Activated T-cell treated with anti-CD3 and anti-CD28 coated beads for 4 hours (primary cell): ENCODE data around the gene CFAP74.
"Not testable (repeated sequence)": the region's sequence is repeated elsewhere in the genome, so short reads cannot be mapped to it uniquely, and the experiment has no call there.

Experiments used
- DNase-seq: peaks from one replicate; pipeline ENCODE4 v3.0.0-alpha.2; 2020

CFAP74 gene

DNA sequence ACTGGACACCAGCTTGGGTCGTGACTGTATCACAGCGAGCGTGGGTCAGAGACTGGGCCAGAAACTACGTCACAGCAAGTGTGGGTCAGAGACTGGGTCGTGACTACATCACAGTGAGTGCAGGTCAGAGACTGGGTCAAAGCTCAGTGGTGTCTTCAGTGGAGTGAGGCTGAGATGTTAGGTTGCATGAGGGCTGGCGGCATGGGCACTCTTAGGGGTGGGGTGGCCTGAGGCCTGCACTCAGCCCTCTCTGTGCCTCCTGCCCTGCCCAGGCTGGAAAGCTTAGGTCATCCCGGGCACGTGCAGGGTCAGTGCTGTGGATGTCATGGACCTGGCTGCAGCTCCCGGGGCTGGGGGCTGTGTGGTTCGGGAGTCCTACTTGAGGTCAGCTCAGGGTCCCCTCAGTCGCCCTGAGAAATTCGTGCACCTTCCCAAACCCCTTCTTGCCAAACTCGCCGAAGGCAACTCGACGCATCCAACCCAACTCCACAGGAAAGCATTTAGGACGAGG is 19.0 kb downstream of the CFAP74 start:
- no peak for DNase-seq

DNA sequence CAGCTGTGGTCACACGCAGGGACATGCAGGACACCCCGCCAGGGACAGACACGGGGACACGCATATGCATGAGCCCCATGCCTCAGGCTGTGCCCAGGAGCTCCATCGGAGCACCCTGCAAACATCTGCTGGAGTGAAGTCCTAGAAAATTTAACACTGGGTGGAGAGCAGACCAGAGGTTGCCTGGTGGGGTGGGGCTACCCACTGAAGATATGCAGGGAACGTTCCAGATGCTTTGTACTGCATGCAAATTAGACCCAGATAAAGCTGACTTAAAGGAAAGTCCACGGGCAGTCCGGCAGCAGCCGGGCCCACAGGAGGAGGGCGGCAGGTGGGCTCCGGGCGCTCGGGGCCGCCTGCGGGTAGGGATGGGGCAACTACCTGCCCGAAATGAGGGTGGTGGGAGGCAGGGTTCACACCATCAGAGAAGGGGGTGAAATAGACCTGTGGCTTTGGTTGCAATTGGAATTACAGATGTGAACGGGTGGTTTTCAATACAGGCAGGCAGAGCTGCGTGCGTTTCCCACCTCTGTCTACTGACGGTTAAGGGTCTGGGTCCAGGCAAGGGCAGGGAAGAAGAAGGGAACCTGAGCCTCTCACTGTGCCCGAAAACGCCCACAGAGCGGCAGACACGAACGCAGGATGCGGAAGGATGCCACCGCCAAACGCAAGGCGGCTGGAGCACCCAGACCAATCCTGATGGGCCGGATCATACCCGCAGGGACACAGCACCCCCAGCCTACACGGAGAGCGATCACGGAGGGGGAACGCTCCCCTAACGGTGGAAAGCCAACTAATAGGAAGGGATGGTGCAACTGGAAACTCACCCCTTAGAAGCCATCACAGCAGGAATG is 21.0 kb downstream of the CFAP74 start:
- no peak for DNase-seq

DNA sequence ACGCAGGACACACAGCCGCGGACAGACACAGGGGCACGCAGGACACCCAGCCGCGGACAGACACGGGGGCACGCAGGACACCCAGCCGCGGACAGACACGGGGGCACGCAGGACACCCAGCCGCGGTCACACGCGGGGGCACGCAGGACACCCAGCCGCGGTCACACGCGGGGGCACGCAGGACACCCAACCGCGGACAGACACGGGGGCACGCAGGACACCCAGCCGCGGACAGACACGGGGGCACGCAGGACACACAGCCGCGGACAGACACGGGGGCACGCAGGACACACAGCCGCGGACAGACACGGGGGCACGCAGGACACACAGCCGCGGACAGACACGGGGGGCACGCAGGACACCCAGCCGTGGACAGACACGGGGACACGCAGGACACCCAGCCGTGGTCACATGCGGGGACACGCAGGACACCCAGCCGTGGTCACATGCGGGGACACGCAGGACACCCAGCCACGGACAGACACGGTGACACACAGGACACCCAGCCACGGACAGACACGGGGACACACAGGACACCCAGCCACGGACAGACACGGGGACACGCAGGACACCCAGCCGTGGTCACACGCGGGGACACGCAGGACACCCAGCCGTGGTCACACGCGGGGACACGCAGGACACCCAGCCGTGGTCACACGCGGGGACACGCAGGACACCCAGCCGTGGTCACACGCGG is 21.8 kb downstream of the CFAP74 start:
- DNase-seq, result not testable (repeated sequence)

DNA sequence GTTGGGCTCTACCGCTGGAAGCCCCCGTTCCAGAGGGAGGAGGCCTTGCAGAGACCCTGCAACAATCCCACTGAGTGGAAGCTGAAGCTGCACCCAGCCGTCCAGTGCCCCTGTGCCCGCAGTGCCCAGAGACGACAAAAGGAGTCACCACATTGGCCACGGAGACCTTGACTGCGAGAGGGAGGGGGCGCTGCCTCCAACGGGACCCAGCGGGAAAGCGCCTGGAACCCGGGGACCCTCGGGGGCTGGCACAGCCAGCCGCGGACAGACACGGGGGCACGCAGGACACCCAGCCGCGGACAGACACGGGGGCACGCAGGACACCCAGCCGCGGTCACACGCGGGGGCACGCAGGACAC is 22.5 kb downstream of the CFAP74 start:
- no peak for DNase-seq

DNA sequence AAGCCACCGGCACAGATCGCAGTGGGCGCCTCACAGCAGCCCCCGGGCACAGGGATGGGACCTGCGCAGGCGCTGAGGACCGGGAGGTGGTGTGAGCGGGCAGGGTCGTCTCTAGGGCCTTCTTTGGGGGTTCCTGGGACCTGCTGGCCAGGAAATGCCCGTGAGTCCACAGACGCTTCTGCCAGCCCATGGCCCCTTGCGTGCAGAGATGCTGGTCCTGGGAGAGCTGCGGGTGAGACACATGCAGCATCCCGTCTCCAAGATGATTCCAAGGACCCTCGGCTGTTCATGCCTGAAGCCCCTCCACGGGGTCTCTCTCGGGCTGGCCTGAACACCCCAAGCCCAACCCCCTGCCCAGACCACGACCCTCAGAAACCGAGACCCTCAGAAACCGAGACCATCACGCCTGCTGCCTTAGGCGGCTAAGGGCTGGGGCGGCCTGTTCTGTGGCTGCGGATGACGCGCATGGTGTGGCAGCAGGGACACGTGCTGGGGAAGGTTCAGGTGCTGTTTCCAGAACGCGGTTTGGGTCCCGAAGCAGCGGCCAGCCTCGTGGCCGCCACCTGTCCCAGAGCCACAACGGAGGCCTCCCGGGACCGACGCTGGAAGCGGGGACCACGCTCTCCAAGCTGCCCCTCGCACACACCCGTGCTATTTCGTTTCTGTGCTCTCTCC is 23.0 kb downstream of the CFAP74 start:
- no peak for DNase-seq

DNA sequence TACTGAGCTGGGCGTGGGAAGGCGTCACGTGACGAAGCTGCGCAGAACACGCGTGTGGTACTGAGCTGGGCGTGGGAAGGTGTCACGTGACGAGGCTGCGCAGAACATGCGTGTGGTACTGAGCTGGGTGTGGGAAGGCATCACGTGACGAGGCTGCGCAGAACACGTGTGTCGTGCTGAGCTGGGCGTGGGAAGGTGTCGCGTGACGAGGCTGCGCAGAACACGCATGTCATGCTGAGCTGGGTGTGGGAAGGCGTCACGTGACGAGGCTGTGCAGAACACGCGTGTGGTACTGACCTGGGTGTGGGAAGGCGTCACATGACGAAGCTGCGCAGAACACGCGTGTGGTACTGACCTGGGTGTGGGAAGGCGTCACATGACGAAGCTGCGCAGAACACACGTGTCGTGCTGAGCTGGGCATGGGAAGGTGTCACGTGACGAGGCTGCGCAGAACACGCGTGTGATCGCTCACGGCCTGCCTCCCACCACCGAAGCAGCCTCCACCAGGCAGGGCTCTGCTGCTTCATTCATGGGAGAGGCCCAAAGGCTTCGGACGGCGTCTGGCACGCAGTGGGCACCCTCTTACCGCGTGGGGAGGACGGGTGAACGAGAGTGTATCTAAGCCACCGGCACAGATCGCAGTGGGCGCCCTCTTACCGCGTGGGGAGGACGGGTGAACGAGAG is 24.0 kb downstream of the CFAP74 start:
- no peak for DNase-seq

DNA sequence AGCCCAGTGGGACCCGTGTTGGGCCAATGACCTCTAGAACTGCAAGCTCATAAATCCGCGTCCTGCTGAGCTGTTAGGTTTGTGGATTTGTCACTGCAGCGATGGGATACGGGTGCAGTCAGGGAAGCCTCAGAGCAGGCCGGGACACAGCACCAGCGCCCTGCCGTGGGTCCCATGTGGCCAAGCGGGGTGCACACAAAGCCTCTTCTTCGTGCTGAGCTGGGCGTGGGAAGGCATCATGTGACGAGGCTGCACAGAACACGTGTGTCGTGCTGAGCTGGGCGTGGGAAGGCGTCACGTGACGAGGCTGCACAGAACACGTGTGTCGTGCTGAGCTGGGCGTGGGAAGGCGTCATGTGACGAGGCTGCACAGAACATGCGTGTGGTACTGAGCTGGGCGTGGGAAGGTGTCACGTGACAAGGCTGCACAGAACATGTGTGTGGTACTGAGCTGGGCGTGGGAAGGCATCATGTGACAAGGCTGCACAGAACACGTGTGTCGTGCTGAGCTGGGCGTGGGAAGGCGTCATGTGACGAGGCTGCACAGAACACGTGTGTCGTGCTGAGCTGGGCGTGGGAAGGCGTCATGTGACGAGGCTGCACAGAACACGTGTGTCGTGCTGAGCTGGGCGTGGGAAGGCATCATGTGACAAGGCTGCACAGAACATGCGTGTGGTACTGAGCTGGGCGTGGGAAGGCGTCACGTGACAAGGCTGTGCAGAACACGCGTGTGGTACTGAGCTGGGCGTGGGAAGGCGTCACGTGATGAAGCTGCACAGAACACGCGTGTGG is 24.7 kb downstream of the CFAP74 start:
- DNase-seq, result not testable (repeated sequence)

DNA sequence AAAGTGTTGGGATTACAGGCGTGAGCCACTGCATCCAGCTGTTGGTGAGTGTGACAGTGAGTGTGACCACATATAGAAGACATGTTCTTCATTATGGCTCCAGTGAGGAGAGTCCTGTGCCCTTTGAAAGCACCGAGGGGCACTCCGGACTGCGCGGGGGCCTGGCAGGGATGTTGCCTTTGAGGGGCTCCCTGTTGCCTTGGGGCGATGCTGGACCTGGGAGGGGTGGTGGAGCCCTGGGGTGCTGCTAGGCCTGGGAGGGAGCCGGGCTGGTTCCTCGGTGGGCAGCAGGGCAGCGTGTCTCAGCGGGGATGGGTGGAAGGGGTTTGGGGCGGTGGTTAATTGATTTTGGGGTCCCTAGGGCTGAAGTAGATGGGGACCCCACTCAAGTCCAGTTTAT is 25.5 kb downstream of the CFAP74 start:
- no peak for DNase-seq

DNA sequence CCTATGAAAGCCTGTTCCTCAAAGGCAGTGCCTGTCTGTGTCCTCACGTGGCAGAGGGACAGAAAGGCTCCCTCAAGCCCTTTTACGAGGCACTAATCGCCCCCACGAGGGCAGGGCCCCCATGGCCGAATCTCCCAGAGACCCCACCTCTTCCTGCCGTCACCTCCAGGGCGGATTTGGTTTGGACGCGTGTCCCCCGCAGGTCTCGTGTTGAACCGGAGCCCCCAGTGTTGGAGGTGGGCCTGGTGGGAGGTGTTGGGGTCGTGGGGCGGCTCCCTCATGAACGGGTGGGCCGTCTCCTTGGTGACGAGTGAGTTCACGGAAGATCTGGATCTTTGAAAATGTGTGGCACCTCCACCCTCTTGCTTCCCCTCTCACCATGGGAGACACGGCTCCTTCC is 27.6 kb downstream of the CFAP74 start:
- DNase-seq, result no peak

DNA sequence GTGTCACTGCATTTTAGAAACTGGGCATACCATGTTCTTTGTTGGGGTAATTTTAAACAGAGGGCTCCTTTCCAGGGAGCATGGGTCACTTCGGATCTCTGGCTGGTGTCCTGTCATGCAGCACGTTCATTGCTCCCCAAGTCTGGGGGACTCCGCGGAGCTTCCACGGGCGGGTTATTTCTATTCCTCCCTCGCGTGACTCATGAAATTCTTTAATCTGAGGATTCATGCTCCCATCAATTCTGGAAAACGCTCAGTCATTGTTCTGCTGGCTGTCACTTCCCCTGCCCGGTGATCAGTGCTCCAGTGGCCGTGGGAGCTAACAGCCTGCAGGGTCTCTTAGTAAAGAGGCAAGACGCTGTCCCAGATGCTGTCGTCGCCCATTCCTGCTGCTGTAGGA is 28.1 kb downstream of the CFAP74 start:
- DNase-seq, result no peak

DNA sequence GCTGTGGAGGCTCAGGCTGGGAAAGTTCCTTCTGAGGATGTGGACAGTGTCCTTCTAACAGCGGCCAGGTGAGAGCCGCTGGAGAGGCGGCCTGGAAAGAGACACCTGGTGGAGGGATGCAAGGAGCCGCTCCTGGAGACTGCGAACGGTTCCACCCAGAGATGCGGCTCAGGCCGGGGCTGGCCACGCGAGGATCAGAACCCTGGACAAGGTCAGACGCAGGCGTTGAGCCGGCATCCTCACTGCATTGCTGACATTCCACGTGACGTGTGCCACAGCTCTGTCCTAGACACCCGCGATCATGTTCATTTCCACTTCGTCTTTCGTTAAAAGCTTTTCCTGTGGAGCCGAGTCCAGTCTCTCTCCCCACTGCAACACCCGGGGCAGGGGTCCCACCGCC is 28.8 kb downstream of the CFAP74 start:
- DNase-seq, result no peak

DNA sequence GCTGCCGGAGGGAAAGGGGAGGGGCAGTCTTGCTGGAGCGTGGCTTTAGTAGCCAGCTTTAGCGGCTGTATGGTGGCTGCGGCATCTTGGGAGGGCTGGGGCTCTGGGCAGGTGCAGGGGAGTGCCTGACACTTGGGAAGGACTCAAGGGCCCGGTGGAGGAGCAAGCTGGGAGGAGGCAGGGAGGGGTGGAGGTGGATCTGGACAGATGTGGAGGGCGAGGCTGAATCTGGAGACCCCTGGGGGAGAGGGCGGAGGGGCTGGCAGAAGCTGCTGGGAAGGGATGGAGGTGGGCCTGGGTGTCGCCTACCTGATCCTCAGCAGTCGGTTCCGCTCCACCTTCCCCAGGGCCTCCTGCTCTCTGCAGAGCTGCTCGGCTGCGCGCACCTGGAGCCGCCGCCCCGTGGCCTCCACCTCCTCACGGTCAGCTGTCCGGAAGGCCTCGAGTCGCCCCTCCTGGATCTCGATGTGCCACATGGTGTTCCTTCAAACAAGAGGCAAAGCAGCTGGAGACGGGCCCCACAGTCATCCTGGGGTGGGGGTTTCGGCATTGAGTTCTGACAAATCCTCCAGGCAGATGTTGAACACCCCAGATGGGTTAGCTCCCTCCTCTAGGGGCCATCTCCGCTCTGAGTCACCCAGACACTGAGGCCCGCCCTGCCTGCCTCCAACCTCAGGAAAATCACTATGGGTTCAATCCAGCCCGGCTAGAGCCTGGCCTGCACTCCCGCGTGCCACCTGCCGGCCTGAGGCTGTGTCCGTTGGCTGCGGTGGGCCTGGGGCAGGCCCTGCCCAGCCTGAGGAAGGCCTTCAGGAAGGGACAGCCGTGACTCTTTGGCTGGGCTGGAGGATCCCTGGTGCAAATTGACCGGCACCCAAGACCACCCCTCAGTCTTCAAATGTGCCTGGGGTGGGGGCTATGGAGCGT is 29.6 kb downstream of the CFAP74 start:
- no peak for DNase-seq

DNA sequence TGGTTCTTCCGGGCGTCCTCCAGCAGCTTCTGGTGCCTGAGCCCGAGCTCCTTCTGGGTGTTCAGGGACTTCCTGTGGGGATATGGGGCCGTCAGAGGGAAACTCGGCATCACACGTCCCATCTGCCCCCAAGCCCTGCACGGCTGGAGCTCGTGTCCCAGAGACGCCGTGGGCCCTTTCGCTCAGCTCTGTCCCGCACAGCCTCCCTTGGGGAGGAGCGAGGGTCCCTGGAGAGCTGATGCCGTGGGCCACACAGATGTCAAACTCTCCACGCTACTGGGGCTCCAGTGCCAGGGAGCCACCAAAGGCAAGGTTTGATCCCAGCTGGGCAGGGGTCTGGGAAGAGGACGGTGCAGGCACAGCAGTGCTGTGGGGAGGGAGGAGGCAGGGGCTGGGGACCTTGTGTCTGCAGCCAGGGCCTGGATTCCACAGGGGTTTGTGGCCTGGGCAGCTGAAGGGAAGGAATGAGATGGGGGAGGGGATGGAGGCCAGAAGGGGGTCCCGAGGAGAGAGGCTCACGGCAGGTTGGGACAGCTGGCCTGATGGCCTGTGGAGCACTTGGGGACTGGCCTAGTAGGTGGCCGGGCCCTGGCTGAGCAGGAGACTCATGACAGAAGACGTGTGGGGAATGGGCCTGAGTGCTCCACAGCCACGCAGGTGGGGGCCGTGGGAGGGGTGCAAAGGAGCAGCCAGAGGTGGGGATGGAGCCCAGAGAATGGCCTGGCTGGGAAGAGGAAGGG is 30.4 kb downstream of the CFAP74 start:
- no peak for DNase-seq

DNA sequence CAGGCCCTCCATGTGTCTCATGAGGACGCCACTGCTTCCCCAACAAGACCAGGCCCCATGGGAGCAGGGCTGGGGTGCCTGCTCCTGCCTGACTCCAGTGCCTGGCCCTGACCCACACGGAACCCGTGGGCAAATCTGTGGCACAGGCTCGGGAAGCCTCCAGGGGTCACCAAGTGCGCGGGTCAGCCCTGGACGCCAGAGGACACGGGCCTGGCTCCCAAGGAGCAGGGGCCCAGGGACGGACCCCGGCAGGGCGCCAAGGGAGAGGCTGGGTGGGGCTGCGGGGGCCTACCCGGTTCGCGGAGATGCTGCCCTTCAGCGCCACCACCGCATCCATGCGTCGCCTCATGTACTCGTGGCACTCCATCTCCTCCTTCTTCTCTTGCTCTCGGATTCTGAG is 31.9 kb downstream of the CFAP74 start:
- DNase-seq, result no peak

DNA sequence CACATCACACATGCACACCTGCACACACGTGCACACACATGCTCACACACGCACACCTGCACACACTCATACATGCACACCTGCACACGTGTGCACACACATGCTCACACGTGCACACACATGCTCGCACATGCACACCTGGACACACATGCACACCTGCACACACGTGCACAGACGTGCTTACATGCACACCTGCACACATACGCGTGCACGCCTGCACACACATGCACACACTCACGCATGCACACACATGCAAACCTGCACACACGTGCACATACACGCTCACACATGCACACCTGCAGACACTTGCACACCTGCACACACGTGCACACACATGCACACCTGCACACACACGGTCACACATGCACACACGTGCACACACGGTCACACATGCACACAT is 32.6 kb downstream of the CFAP74 start:
- no peak for DNase-seq

DNA sequence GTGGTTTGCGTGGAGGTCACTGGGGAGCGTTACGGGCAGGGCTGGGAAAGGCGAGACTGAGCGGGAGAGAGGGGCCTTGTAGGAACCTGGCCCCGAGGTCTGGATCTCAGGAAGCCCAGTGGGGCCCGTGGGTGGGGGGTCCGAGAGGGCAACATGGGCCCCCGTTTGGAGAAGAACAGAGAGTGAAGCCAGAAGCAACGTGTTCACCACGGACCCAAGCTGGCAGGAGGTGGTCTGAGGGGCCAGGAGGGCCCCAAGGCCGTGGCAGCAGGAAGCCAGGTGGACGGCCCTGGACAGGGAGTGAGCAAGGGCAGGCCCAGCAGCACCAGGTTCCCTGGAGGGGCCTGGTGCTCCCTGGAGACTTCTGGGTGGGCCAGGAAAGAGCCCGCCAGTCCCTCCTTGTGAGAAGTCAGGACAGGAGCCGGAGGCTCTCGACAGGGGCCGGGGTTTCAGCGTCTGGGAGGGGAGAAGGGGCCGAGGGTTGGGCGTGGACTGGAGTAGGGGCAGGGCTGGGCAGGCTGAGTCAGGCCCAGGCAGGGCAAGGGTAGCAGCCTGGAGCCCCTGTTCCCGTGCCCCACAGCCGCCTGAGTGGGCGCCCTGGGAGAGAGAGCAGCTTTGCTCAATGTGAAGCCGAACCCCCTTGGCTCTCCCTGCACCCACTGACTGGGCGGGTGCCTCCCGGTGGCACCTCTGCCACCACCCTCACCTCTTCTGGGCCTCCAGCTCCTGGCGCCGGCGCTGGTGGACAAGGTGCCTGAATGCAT is 33.5 kb downstream of the CFAP74 start:
- no peak for DNase-seq

DNA sequence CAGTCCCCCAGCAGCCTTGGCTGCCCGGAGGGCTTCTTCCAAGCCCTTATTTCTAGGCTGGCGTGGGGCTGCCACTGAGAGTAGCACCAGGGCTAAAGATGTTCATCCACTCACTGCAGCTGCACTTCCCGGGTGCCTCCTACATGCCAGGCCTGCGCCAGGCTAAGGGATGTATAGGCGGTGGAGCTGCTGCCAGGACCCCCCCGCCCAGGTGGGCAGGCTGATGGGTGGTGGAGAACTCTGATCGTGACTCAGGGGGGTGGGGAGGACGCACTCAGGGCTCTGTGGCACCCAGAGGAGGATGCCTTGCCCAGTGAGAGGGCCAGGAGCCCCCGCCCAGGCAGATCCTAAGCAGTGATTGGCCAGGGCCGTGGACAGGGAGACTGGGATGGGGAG is 34.1 kb downstream of the CFAP74 start:
- no peak for DNase-seq

DNA sequence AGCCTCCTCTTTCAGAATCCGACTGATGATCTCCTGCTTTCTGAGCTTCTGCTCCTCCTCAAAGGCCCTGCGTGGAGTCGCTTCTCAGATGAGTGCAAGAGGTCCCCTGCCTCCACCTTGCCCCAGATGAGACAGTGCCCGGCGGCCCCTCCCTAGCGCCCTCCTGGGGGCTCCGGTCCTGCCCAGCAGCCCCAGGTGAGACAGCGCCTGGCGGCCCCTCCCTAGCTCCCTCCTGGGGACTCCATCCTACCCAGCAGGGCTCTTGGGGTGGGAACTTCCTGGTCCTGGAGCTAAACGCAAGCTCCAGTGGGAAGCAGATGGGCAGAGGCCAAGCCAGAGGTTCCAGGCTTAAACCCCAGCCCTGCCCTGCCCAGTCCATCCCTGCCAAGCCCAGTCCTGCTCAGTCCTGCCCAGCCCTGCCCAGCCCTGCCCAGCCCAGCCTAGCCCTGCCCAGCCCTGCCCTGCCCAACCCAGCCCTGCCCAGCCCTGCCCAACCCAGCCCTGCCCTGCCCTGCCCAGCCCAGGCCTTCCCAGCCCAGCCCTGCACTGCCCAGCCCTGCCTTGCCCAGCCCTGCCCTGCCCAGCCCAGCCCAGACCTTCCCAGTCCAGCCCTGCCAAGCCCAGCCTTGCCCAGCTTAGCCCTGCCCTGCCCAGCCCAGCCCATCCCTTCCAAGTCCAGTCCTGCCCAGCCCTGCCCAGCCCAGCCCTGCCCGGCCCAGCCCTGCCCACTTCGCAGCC is 34.6 kb downstream of the CFAP74 start:
- no peak for DNase-seq

DNA sequence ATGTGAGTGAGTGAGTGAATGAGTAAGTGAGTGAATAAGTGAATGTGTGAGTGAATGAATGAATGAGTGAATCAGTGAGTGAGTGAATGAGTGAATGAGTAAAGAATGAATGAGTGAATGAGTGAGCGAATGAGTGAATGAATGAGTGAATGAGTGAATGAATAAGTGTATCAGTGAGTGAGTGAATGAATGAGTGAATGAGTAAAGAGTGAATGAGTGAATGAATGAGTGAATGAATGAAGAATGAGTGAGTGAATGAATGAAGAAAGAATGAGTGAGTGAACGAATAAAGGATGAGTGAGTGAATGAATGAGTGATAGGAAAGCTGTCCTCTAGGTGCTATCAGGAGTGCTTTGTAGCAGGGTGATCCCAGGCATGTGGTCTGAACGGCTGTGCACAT is 35.7 kb downstream of the CFAP74 start:
- no peak for DNase-seq
